B cell (primary cell): Measurements from ENCODE around the gene CCDC60. TPM values are rescaled to one million over a fixed set of nuclear protein-coding genes. Genes with fewer than 3 reads are reported as not detected.

Experiments used
- ATAC-seq: fragments of 200-7000 bp; cut with Tn5 transposase; one replicate; pipeline ENCODE4 v1.10.0; 2021; ENCODE audit warnings: low read depth, mild to moderate bottlenecking, moderate number of reproducible peaks, moderate library complexity
- CTCF ChIA-PET: fragments of 350-600 bp; sonication (Branson Sonifier 250); formaldehyde crosslinking; loops from one replicate; lab custom pipeline; 2021; ENCODE audit warnings: antibody characterized with exemption, inconsistent platforms; lab: Charles Lee
- POLR2A ChIA-PET: fragments of 350-600 bp; sonication (Branson Sonifier 250); formaldehyde crosslinking; loops from one replicate; lab custom pipeline; 2021; ENCODE audit warnings: antibody characterized with exemption; lab: Charles Lee
- DNase-seq: peaks from one replicate; pipeline ENCODE4 v3.0.0; 2013
- H2AFZ ChIP-seq: 2 replicates; pipeline ENCODE4 v1.6.1; 2012; ENCODE audit warnings: mild to moderate bottlenecking, low read depth, low read length; ENCODE audit not compliant: insufficient read depth, poor library complexity, severe bottlenecking
- H3K27ac ChIP-seq, 2 donors: 1 replicate in 1 of 2; 2 replicates in 1 of 2; pipeline ENCODE4 v1.5.1; 2012 to 2013; ENCODE audit warnings: low read length in 2 of 2, mild to moderate bottlenecking in 2 of 2, moderate library complexity in 1 of 2
- H3K27me3 ChIP-seq, 4 experiments: fragments of 200-600 bp in 1 of 4; sonication (generic) in 1 of 4; replicated peaks in 1 of 4; 1 replicate in 2 of 4; 2 replicates in 2 of 4; pipeline versions ENCODE4 v1.6.1 to v1.7.0; 2013 to 2016; ENCODE audit warnings: low read length in 3 of 4, mild to moderate bottlenecking in 2 of 4, mixed read lengths in 1 of 4, moderate library complexity in 1 of 4; ENCODE audit not compliant: insufficient read depth in 4 of 4, control insufficient read depth in 3 of 4; ENCODE audit errors: control extremely low read depth in 1 of 4
- H3K36me3 ChIP-seq, 2 experiments: replicated peaks in 1 of 2; 1 replicate in 1 of 2; 2 replicates in 1 of 2; pipeline versions ENCODE4 v1.6.1 to v1.7.1; 2013; ENCODE audit warnings: low read length in 1 of 2; ENCODE audit not compliant: insufficient read depth in 2 of 2, control insufficient read depth in 1 of 2; ENCODE audit errors: control extremely low read depth in 1 of 2, extremely low read depth in 1 of 2
- H3K4me1 ChIP-seq, 2 donors: fragments of 200-600 bp in 1 of 2; sonication (generic) in 1 of 2; 1 replicate in 1 of 2; 2 replicates in 1 of 2; pipeline versions ENCODE4 v1.5.1 to v1.6.1; 2013 to 2017; ENCODE audit warnings: low read length in 2 of 2; ENCODE audit not compliant: control insufficient read depth in 2 of 2, insufficient read depth in 2 of 2
- H3K4me2 ChIP-seq: replicated peaks from 2 replicates; pipeline ENCODE3; 2012; ENCODE audit warnings: mild to moderate bottlenecking, low read depth, low read length; ENCODE audit not compliant: poor library complexity, severe bottlenecking
- H3K4me3 ChIP-seq, 5 experiments: fragments of 200-600 bp in 1 of 5; sonication (generic) in 1 of 5; 1 replicate in 3 of 5; 2 replicates in 2 of 5; pipeline versions ENCODE4 v1.5.1 to v1.7.0; 2011 to 2016; ENCODE audit warnings: low read length in 4 of 5, mild to moderate bottlenecking in 4 of 5, low read depth in 2 of 5, control low read depth in 1 of 5, moderate library complexity in 1 of 5; ENCODE audit not compliant: insufficient read depth in 1 of 5; ENCODE audit errors: control extremely low read depth in 1 of 5, extremely low read depth in 1 of 5
- H3K79me2 ChIP-seq: fragments of 200-600 bp; sonication (generic); one replicate; pipeline ENCODE4 v1.6.0; 2016; ENCODE audit warnings: low read length; ENCODE audit not compliant: control insufficient read depth, insufficient read depth
- H3K9ac ChIP-seq: fragments of 200-600 bp; sonication (generic); 2 replicates; pipeline ENCODE4 v1.6.1; 2017; ENCODE audit warnings: mild to moderate bottlenecking, low read length, moderate library complexity
- H3K9me3 ChIP-seq, 3 donors: one replicate each; pipeline versions ENCODE4 v1.6.1 to v1.7.1; 2013; ENCODE audit warnings: low read length in 2 of 3; ENCODE audit not compliant: control insufficient read depth in 2 of 3, insufficient read depth in 1 of 3; ENCODE audit errors: control extremely low read depth in 1 of 3
- H4K20me1 ChIP-seq: 2 replicates; pipeline ENCODE4 v1.6.0; 2012; ENCODE audit warnings: mild to moderate bottlenecking, low read length; ENCODE audit not compliant: insufficient read depth, control insufficient read depth, poor library complexity, severe bottlenecking
- H3K27ac Mint-ChIP-seq: one replicate; pipeline ENCODE4 v1.8.0; 2021; ENCODE audit warnings: mixed read lengths
- H3K27me3 Mint-ChIP-seq: one replicate; pipeline ENCODE4 v1.8.0; 2021; ENCODE audit warnings: mixed read lengths
- H3K4me1 Mint-ChIP-seq: one replicate; pipeline ENCODE4 v1.8.0; 2021; ENCODE audit warnings: mixed read lengths
- H3K4me3 Mint-ChIP-seq: one replicate; pipeline ENCODE4 v1.8.0; 2021; ENCODE audit warnings: mixed read lengths
- H3K9me3 Mint-ChIP-seq: one replicate; pipeline ENCODE4 v1.8.0; 2022; ENCODE audit warnings: mixed read lengths; ENCODE audit not compliant: insufficient read depth
- CTCF ChIP-seq: fragments of 200-600 bp; IDR thresholded peaks from one replicate; pipeline ENCODE4 v1.8.0; 2022; ENCODE audit warnings: antibody characterized with exemption, mild to moderate bottlenecking
- EZH2 ChIP-seq: IDR thresholded peaks from 2 replicates; pipeline ENCODE4 v1.6.1; 2012; ENCODE audit warnings: borderline replicate concordance, low read depth, mild to moderate bottlenecking, moderate library complexity, low read length; ENCODE audit not compliant: insufficient read depth, poor library complexity, severe bottlenecking
- WGBS: methylation state at CpG from one replicate; pipeline ENCODE4 v1.1.5; 2013; ENCODE audit warnings: missing lambda C conversion rate; ENCODE audit not compliant: insufficient coverage; 5-methylcytosine and 5-hydroxymethylcytosine counted together
- intact Hi-C: fragments of 100-400 bp; cut with micrococcal nuclease; formaldehyde crosslinking; loops from one replicate; pipeline ENCODE4 v1.10.0; 2022
- polyA plus RNA-seq: library from polyadenylated mRNA; depleted of rRNA; stranded (reverse); fragments of >200 nt; gene quantifications from 2 replicates; pipeline ENCODE4 v1.2.3, GENCODE V29; 2012
- total RNA-seq, 2 donors: library from RNA; stranded (reverse); fragments of 120-200 nt in 1 of 2; gene quantifications; 1 replicate in 1 of 2; 2 replicates in 1 of 2; pipeline versions ENCODE4 v1.2.3 to v1.2.4, GENCODE V29; 2013 to 2022

The CCDC60 gene
- total and polyA plus RNA-seq, 2 donors (not counting 1 experiment from before 2014, with no cell fraction given) = not detected

GRCh38 chr12:119302451-119303080 is 32.0 kb upstream of the CCDC60 start:
- Histone ChIP-seq H3K27ac (no peak overlapping the region), H4K20me1 (no peaks in the 10 kb centered on the region), H2AFZ (no peak overlapping the region), H3K79me2 (no peaks in the 10 kb centered on the region), H3K36me3 (no peaks in the 10 kb centered on the region), H3K4me3 (no peak overlapping the region), H3K27me3 (peaks cover 0 to 2% (median 0%) of the 10 kb centered on the region in 4 experiments), H3K9me3 (no peaks in the 10 kb centered on the region), H3K4me2 (no peak overlapping the region), H3K9ac (no peak overlapping the region), H3K4me1 (no peaks in the 10 kb centered on the region)
- ATAC-seq = no peak
- H3K27ac Mint-ChIP-seq = no peak overlapping the region
- H3K4me3 Mint-ChIP-seq = no peak overlapping the region
- WGBS = 84% methylated on average over 7 of the region's 7 CpGs
- no peak for DNase-seq
- no peaks in the 10 kb centered on the region for H3K9me3 Mint-ChIP-seq
- intact Hi-C loops = no loop called here
- TF ChIP-seq CTCF = no peak
- no peak for TF ChIP-seq EZH2
- no peaks in the 10 kb centered on the region for H3K4me1 Mint-ChIP-seq
- peaks cover 3% of the 10 kb centered on the region for H3K27me3 Mint-ChIP-seq
- POLR2A ChIA-PET = no interaction called here
- CTCF ChIA-PET = no interaction called here

DNA sequence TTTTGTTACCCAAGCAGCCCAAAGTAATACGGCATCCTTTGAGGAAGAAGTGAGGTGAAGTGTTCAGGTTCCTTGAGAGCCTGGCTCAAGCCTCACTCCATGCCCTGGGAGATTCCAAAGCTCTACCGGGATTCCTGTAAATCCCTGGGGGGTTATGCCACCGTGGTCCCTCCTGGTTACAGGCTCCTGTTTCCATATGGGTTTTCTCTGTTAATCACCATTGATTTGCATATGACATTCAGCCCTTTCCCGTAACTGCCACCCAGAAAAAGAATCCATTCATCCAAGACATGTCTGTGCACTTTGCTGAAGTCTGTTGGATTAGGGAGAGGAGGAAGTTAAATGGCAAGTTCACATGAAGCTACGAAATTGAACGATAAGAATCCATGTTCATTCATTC is 27.9 kb upstream of the CCDC60 start:
- Histone ChIP-seq H3K27me3 (no peaks in the 10 kb centered on the region), H3K27ac (no peak overlapping the region), H3K9ac (no peak overlapping the region), H3K79me2 (no peaks in the 10 kb centered on the region), H3K4me1 (no peaks in the 10 kb centered on the region), H3K4me2 (no peak overlapping the region), H3K4me3 (no peak overlapping the region), H4K20me1 (no peaks in the 10 kb centered on the region), H3K9me3 (peaks cover 0 to 6% (median 0%) of the 10 kb centered on the region in 3 donors), H3K36me3 (no peaks in the 10 kb centered on the region), H2AFZ (no peak overlapping the region)
- 77% methylated on average over 3 of the region's 6 CpGs for WGBS
- no peak overlapping the region for H3K27ac Mint-ChIP-seq
- ChIA-PET CTCF (no interaction called here), POLR2A (no interaction called here)
- no peaks in the 10 kb centered on the region for H3K9me3 Mint-ChIP-seq
- H3K4me1 Mint-ChIP-seq = no peaks in the 10 kb centered on the region
- DNase-seq = no peak
- H3K27me3 Mint-ChIP-seq = peaks cover 6% of the 10 kb centered on the region
- no peak overlapping the region for H3K4me3 Mint-ChIP-seq
- TF ChIP-seq EZH2 (no peak), CTCF (no peak)
- ATAC-seq = no peak
- intact Hi-C loops = no loop called here
